ENCODE data around the gene RDH8.

- TF ChIP-seq CTCF (IDR thresholded peaks at IDR 0.05; ENCODE audit: low read length): no peak
- no peak for TF ChIP-seq EZH2 (IDR thresholded peaks at IDR 0.05; ENCODE audit: borderline replicate concordance, low read length)
These were observed 23.4 kb downstream of the RDH8 start for GRCh38 chr19:10036601-10037071.
